ENCODE data around the gene IQSEC1. TPM values are rescaled to one million over a fixed set of nuclear protein-coding genes. Genes with fewer than 3 reads are reported as not detected.

The IQSEC1 gene
- total RNA-seq, 2 donors from 2014 or later, result 57.5 to 63.9 TPM

- Histone ChIP-seq H3K27me3 (no peaks in the 10 kb centered on the region), H3K27ac (no peak overlapping the region), H3K9me3 (no peaks in the 10 kb centered on the region), H3K4me1 (no peaks in the 10 kb centered on the region), H3K4me3 (no peak overlapping the region), H3K36me3 (no peaks in the 10 kb centered on the region)
- TF ChIP-seq CTCF (IDR thresholded peaks at IDR 0.05), result no peak
- DNase-seq (ENCODE audit: low spot score), result no peak
Observed at GRCh38 chr3:13105181-13105895, 32.1 kb upstream of the IQSEC1 start.

- no peak overlapping the region for H3K4me3 ChIP-seq
- DNase-seq (ENCODE audit: low spot score), result no peak
Observed at GRCh38 chr3:13104511-13104910, 31.3 kb upstream of the IQSEC1 start.

GRCh38 chr3:13103416-13104058 is 30.3 kb upstream of the IQSEC1 start:
- Histone ChIP-seq H3K27me3 (no peaks in the 10 kb centered on the region), H3K4me3 (no peak overlapping the region), H3K36me3 (no peaks in the 10 kb centered on the region), H3K4me1 (no peaks in the 10 kb centered on the region), H3K9me3 (no peaks in the 10 kb centered on the region), H3K27ac (no peak overlapping the region)
- DNase-seq (ENCODE audit: low spot score), result no peak
- no peak for TF ChIP-seq CTCF (IDR thresholded peaks at IDR 0.05)

More at GRCh38 chr3:13104511-13104910, 31.3 kb upstream of the IQSEC1 start:
- no peaks in the 10 kb centered on the region for H3K9me3 ChIP-seq
- no peaks in the 10 kb centered on the region for H3K36me3 ChIP-seq
- no peak overlapping the region for H3K27ac ChIP-seq
- H3K4me1 ChIP-seq, result no peaks in the 10 kb centered on the region
- TF ChIP-seq CTCF (IDR thresholded peaks at IDR 0.05), result no peak
- no peaks in the 10 kb centered on the region for H3K27me3 ChIP-seq

GRCh38 chr3:13102386-13103345 is 29.4 kb upstream of the IQSEC1 start:
- no peaks in the 10 kb centered on the region for H3K27me3 ChIP-seq
- no peak overlapping the region for H3K27ac ChIP-seq
- no peak overlapping the region for H3K4me3 ChIP-seq
- no peaks in the 10 kb centered on the region for H3K9me3 ChIP-seq
- TF ChIP-seq CTCF (IDR thresholded peaks at IDR 0.05), result no peak
- H3K36me3 ChIP-seq, result no peaks in the 10 kb centered on the region
- no peaks in the 10 kb centered on the region for H3K4me1 ChIP-seq
- no peak for DNase-seq (ENCODE audit: low spot score)

- H3K36me3 ChIP-seq, result no peaks in the 10 kb centered on the region
- no peak overlapping the region for H3K4me3 ChIP-seq
- H3K27me3 ChIP-seq, result no peaks in the 10 kb centered on the region
- H3K4me1 ChIP-seq, result no peaks in the 10 kb centered on the region
- no peak overlapping the region for H3K27ac ChIP-seq
- no peak for DNase-seq (ENCODE audit: low spot score)
- no peaks in the 10 kb centered on the region for H3K9me3 ChIP-seq
- TF ChIP-seq CTCF (IDR thresholded peaks at IDR 0.05), result no peak
Observed at GRCh38 chr3:13099707-13100106, 26.5 kb upstream of the IQSEC1 start.
